DMS114 treated with DMSO at 0.1 percent for 48 hours (cell line): ENCODE results near the gene SF3A1.

Experiments used
- DNase-seq: peaks from one replicate; lab custom pipeline; 2025; ENCODE audit not compliant: unreplicated experiment; lab: John Stamatoyannopoulos, UW

SF3A1 gene

DNA sequence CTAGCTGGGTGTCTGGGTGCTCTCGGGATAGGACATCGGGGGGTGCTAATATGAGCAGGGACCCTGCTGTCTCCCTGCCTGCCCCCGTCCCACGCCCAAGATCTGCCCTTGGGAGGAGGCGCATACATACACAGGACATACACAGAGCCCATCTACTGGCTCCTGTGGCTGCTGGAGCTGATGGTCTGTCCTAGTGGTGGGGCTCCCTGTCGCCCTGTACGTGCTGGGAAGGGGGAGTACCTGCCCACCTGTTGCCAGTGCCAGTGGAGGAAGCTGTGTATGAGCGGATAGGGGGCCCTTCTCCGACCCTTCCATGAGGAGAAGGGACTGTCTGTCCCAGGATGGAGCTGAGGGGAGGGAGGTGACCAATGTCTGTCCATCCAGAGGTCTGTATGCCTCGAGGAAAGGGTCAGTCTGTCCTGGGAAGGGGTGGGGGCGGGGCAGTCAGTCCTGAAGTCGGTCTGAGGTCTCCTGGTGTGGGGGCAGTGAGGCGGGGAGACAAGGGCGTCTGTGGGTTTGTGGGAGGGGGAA lies 30.9 kb downstream of the SF3A1 start:
- no peak for DNase-seq

DNA sequence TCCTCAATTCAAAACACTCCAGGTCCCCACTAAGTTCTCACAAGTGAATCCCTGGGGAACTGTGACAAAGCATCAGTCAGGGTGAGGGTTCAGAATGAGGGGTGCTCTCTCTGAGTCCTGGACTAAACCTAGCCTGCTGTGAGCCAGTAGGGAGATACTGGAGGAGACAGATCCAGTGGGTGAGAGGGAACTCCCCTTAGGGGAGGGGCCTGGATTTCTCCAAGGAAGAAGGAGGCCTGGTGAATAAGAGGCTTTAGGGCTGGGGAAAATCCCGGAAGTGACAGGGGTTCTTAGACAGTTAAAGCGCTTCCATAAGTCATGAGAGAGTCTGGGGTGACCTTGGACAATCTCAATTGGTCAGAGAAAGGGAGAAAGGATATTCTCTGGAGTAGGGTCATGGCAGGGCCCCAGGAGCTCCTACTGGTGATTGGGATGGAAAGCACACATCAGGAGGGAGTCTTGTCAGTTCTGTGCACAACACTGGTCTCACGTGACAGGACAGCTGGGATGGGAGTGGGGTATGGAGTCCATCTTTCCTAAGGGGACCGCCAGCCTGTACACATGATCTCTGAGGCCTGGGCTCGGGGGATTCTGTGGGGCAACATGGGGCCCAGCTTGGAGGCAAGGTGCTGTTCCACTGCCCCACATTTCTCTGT lies 31.5 kb downstream of the SF3A1 start:
- no peak for DNase-seq

DNA sequence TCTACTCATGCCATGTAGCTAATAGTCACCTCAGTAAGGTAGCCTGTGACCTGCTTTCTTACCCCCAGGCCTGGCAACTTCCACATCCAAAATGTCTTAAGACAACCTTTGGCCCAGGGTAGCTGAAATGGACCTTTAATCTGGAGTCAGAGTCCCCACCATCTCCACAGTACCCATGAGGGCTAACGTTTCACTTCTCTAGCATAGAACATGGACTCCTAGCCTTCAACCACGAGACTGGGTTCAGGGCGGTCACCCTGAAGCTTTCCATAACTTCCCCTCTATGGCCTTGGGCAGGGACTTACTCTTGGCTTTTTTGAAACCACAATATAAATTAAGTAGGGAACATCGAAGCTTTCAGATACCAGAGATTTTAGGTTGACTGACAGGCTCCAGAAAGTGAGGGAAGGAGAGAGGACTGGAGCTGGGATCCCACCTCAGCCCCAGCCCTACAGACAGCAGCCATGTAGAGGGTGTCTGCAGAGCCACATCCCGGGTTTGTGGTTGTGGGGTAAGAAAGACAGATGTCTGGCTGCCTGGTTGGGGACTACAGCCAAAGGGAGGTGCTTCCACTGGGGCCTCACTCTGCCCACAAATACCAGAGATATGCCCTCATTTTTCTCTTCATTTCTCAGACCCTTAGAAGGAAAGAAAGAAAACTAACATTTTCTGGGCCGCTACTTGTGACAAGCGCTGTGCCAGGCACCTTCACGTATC lies 32.5 kb downstream of the SF3A1 start:
- no peak for DNase-seq

DNA sequence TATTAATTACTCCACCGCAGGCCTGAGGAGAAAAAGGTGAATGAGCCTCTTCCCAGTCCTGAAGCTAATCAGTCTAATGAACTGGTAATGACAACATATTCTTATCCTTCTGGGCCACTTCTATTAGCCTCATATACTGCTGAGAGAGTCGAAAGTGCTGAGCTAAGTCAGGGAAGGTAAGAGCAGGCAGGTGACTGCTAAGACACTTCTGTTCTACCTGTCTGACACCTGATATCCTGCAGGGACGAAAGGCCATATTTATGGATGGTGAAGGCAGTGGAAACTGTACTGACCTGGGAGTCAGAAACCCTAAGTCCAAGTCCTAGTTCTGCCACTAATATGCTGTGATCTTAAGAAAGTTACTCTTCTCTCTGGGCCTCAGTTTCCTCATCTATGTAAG lies 33.4 kb downstream of the SF3A1 start:
- no peak for DNase-seq

DNA sequence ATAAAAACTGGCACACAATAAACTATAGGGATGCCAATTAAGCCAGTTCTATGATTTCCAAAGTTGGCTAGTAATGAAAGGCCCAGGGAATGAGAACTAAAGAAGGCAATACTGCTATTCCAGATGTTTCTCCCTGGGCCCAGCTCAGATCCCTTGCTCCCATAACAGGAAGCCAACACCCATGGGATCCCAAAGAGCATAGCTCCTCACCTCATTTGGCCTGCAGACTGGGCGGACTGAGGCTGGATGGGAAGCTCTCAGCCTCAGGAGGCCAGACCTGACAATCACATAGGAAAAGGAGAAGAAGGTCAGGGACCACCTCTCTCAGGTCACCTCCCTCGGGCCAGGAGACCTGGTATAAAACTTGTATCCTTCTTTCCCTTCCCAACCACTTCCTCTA lies 35.2 kb downstream of the SF3A1 start:
- DNase-seq, result no peak

DNA sequence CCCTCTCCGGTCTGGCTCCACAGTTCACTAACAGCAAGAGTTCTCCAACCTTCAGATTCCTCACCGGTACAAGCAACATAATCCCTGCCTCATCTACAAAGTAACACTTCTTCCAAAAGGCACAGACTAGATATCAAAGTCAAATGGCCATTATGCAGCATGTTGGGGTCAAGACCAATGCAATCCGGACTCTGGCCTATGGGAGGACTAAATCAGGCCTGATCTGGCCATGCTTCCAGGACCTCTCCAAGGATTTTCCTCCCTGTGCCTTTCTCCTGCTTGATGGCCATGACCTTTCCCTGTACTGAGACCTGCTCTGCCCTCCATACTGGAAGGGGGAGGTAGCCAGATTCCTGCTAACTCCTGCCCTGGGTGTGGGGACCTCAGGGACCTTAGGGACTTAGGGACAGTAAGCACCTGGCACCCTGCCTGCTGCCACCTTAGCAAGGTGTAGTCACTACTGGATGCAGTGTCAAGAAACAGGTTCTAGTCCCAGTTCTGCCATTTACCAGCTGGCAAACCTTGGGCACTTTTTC lies 36.6 kb downstream of the SF3A1 start:
- no peak for DNase-seq

DNA sequence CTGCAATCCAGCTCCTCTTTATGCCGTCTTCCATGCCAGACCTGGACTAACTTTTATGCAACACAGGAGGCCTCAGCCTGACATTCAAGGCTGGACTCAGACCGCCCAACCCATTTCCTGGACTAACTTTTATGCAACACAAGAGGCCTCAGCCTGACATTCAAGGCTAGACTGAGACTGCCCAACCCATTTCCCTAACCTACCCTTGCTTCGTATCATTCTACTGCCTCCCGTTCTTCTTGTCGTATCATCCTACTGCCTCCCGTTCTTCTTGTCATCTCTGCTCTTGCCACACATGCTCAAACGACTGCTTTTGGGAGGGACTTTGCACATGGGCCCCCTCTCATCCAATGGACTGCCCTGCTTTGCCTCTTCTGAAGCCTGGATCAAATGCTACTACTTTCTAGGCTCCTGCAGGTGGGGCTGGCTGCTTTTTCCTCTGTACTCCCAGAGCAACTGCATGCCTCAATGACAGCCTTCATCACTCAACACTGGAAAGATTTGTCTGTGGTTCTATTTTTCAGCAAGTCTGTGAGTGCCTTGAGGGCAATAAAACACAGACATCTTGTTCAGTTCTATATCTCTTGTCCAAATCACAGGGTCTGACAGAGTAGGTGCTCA lies 37.8 kb downstream of the SF3A1 start:
- no peak for DNase-seq

DNA sequence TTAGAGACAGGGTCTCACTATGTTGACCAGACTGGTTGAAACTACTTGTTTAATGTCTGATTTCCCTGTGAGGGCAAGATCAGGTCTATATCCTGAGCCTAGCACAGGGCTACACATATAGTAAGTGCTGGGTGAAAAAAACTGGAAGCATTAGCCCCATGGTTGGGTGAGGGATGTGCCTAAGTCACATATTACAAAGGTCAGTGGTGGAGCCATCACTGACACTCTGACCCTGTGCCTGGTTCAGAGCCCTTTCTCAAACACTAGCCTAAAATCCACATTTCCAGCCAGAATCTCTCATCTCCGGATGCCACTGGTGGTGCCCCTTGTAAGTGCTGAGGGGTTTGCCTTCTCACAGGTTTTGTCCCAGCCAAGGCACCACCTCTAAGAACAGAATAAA lies 38.9 kb downstream of the SF3A1 start:
- no peak for DNase-seq

DNA sequence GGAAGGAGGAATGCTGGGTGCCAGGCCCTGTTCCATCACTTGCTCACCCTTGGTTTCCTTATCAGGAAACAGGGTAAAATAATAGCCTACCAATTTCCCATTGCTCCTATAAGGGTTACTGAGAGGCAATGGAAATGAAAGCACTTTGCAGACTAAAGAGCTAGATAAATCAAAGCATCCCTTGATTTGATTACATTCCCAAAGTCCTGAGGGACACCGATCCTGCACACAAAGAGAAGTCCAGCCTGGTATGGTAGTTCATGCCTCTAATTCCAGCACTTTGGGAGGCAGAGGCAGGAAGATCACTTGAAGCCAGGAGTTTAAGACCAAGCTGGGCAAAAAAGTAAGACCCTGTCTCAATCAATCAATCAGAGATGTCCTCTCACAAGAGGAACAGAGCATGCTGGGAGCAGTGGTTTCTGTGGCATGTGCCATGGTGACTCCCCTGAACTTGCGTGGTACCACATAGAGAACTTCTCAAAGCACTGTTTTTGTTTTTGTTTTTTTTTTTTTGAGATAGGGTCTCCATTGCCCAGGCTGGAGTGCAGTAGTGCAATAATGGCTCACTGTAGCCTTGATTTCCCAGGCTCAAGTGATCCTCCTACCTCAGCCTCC lies 40.6 kb downstream of the SF3A1 start:
- DNase-seq, result no peak

DNA sequence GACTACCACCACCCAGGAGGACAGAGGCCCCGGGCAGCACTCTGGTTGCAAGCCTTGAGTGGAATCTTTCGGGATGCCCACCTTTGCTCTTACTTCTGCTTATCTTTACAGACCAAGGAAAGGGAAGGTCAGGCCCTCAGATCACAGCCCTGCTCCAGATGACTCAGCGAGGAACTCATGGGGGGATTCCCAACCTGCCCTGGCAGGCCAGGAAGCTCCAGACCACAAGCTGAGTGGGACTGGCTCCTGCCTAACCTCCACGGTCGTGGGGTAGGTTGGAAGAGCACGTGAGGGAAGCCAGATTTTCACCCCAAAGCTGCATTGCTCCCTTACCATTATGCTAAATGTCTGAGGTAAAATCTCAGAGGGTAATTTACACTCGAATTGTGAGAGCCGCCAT lies 41.8 kb downstream of the SF3A1 start:
- no peak for DNase-seq

DNA sequence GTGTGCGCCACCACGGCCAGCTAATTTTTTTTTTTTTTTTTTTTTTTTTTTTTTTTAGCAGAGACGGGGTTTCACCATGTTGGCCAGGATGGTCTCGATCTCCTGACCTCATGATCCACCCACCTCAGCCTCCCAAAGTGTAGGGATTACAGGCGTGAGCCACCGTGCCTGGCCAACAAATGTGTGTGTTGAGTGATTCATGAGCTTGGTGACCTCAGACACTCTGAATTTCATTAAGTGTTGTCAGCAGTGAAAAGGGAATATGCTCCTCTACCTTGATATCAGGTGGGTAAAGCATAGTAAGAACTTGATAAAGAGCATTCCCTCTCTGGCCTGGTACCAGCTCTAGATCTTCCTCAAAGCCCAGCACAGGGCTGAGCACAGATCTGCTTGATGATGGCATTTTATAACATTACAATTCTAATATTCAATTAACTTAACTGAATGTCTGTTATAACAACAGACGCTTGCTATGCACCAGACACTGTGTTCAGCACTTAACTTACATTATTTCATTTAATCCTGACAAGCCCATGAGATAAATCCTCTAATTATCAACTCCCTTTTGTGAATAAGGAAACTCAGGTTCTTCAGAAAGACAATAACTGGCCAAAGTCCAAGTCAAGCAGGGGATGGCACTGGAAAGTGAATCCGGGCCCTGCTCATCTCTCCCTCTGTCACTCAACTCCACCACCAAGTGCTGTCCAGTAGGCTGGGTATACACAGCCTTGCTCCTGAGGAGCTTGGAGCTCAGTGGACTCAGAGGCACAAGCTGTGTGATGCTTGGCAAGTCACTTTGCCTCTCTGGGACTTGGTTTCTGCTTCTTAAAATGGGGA lies 42.9 kb downstream of the SF3A1 start:
- DNase-seq, result no peak

DNA sequence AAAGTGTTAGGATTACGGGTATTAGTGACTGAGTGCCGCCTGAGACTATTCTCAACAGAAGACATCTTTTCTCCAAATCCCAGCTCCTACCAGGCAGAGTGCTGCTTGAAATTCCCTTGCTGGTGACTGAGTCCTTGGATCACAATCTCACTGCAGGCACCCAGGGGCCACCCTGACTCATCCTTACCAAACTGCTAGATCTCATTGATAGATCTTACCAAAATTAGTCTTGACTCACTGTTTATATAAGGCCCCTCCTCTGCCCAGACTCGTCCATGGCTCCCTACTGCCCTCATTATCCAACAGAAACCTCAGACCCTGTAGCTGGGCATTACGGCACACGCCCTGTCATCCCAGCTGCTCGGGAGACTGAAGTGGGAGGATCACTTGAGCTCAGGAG lies 44.6 kb downstream of the SF3A1 start:
- DNase-seq, result no peak

DNA sequence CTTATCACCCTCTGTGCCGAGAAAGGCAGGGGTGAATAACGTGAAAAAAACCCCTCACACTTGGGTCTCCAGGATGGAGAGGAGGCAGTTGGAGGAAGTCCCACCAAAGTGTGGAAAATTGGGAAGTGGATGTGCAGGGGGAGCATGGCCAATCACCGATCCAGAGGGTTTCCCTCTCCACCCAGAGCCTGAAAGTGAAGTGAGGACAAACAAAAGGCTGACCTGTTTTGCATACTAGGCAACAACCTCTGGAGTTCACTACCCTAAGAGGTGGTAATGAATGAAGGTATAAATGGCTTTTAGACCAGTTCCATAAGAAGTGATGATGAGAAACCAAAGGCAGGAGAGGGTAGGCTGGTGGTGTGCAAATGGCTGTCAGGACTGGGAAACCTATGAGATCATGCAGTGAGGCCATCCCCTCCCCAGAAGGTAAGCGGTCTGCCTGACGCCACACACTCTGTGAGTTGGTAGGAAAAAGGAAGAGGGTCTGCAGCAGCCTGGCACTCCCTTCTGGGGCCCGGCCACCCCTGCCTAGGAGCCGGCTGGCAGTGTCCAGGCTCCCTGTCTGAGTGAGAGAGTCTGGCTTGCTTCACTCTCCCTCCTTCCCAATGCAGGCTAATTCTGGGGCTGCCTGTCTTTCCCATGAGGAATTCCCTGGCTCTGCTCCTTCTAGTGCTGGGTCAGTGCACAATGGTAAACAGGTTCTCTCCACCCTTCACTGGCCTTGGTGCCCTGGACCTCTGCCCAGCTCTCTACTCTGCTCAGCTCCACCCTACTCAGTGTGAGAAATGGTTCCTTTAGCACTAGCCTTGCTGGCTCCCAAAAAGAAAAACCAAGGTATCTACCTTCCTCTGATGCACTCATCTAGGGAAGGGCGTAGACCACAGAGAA lies 45.6 kb downstream of the SF3A1 start:
- DNase-seq, result no peak

DNA sequence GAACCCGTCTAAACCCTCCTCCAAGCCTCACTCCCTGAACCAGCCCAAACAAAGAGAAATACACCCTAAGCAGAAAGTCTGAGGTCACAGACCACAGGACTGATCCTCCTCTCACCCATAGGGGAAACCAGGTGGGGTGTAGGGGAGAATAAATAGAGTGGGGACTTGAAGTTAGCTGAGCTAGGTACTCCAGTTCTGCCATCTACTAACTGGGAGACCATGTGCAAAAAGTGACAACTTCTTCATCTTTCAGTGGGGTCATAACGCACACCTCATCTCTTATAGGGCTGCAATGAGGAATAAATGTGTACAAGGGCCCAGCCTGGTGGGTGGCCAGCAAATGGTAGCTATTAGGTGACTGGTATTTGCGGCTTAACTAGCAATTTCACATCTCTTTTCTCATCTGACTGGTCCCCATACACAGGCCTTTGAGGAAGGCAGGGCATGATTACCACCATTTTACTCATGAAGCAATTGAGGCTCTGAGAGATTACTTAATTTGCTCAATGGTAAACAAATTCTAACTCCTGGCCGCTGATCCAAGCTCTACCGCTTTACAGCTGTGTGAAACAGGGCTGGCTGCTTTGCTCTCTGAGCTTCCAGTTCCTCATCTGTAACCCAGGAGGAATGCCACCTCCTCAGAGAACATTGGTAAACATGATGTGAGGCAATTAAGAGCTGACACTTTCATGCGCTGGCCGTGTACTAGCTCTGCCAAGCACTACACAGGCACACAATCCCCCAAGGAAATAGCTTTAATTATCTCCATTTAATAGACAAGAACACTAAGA lies 46.5 kb downstream of the SF3A1 start:
- DNase-seq, result no peak

DNA sequence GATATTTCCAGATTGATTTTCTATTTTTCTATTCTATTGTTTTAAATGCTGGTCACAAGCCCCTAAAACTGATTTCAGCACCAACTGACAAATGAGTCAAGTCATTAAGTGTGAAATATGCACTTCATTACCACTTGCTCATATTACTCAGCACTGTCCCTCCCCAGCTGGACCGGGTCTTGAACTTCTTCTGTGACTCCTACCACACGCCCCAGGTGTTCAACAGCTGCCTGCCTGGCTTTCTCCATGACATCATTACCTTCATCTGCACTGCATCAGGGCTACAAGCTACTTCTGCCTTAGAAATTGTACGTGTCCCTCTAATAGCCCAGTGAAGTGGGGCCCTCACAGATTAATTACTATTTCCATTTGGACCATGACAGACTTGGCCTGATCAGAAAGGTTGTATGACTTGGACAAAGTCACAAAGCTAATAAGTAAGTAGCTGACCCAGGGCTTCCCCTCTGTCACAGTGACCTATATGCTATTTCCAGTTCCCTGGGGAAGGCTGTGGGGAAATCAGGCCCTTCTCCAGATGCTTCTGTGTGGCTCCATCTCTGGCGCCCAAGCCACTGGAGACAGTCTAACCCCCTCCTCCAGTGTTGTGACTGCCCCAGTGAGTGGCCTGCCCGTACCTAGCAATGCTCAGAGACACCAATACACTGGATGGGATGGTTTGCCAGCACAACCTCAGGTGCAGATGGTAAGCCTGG lies 48.0 kb downstream of the SF3A1 start:
- DNase-seq, result no peak

DNA sequence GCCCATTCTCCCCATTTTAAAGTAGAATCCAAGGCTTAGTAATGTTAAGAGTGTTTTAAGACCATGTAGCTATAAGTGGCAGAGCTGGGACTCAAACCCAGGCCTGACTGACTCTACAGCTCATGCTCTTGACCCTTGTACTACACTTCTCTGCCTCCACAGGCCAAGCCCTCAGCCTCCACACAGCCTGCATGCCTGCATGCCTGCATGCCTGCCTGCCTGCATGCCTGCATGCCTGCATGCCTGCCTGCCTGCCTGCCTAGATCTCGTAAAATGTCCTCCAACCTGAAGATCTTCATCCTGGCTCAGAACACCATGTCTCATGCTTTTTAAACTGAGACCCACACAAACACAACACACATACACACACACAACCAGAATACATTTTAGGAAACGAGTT lies 48.6 kb downstream of the SF3A1 start:
- no peak for DNase-seq

DNA sequence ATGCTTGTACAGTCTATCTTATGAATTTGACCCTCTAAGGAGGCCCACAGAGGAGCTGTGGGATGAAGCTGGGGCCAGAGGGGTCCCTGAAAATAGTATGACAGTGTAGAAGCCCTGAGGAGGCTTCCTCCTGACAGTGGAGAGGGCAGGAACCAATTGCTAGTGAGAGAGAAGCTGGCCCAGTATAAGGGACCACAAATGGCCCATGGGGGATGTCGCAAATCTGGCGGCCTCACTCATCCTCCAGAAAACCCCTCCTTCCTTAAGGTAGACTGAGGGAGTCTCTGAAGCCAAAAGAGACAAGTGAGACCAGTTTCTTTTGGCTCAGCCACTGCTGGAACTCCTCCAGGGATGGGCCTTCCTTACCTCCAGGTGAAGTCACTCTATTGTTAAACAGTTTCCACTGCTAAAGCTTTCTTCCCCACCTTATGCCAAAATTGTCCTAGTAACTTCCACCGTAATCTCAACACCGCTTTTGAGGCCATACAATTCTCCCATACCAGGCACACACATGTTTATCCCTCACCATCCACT lies 49.6 kb downstream of the SF3A1 start:
- no peak for DNase-seq

DNA sequence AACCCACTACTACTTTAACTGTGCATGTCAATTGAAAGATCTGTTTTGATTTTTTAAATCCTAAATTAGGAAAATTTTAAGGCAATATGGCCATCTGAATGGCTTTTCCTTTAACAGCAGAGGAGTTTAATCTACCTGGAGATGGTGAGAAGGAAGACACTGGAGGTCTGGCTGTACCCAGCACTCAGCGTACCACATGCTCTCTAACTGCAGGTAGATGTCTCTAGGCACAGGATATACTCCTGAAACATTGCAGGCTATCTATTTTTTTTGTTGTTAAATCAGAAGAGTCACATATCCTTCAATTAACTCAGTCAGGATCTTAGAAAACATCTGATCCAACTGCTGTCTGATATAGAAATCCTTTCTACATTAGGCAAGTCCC lies 50.1 kb downstream of the SF3A1 start:
- no peak for DNase-seq
